ENCODE measurements around the gene KRT28. TPM values are rescaled to one million over a fixed set of nuclear protein-coding genes. Genes with fewer than 3 reads are reported as not detected.

The KRT28 gene
- total and polyA plus RNA-seq, 2 of the 13 experiments (the other 11 are each of a cell fraction or from before 2014, with no cell fraction given), result not detected

DNA sequence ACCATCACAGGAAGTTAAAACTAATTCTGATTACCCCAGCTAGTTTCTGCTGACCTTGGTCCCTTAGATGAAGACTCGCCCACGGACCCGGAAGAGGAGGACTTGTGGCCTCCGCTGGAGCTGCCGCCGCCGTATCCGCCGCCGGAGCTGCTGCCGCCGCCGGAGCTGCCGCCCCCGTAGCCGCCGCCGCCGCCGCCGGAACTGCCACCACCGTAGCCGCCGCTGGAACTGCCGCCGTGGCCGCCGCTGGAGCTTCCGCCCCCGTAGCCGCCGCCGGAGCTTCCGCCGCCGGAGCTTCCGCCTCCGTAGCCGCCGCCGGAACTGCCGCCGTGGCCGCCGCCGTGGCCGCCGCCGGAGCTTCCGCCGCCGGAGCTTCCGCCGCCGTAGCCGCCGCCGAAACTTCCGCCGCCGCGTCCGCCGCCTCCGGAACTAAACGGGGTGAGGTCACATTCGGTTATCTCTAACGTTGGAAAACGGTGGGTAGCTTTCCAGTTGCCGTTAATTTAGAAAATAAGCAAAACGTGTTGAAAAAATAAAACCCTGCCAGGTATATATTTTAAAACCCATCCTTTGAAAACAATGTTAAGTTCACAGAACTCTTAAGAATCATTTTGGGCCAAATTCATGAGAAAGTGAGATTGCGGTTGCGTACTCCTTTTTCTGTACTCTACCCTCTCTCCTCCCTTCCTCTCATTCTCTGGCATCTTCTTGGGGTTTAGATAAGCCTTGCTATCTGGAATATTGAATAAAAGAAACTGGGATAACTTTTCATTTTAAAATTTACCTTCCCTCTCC, 19.2 kb upstream of the KRT28 start (continued):
- TF ChIP-seq, protein P1, sequence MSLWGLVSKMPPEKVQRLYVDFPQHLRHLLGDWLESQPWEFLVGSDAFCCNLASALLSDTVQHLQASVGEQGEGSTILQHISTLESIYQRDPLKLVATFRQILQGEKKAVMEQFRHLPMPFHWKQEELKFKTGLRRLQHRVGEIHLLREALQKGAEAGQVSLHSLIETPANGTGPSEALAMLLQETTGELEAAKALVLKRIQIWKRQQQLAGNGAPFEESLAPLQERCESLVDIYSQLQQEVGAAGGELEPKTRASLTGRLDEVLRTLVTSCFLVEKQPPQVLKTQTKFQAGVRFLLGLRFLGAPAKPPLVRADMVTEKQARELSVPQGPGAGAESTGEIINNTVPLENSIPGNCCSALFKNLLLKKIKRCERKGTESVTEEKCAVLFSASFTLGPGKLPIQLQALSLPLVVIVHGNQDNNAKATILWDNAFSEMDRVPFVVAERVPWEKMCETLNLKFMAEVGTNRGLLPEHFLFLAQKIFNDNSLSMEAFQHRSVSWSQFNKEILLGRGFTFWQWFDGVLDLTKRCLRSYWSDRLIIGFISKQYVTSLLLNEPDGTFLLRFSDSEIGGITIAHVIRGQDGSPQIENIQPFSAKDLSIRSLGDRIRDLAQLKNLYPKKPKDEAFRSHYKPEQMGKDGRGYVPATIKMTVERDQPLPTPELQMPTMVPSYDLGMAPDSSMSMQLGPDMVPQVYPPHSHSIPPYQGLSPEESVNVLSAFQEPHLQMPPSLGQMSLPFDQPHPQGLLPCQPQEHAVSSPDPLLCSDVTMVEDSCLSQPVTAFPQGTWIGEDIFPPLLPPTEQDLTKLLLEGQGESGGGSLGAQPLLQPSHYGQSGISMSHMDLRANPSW (CRISPR knock-in tag; IDR thresholded peaks at IDR 0.05; ENCODE audit: borderline replicate concordance), result 0 out of 2 replicates have a peak, but pooled peaks have one; percentile 64
- TF ChIP-seq ZNF414 (CRISPR knock-in tag; IDR thresholded peaks at IDR 0.05) (no peak; the same call in 1 of the 2 replicates), MAZ (IDR thresholded peaks at IDR 0.05; ENCODE audit: borderline replicate concordance, low read depth, low read length) (no peak), MAZ (CRISPR knock-in tag; IDR thresholded peaks at IDR 0.05; ENCODE audit: low read depth) (peak; percentile 88), ZSCAN9 (CRISPR knock-in tag; IDR thresholded peaks at IDR 0.05; ENCODE audit: borderline replicate concordance) (no peak; the same call in 1 of the 2 replicates)

GRCh38 chr17:40818343-40818732, 18.6 kb upstream of the KRT28 start:
- WGBS (ENCODE audit: low lambda C conversion rate), result 17% methylated on average over 7 of the region's 7 CpGs
- POLR2A ChIA-PET, result interaction anchor here (0.7 to 2.4 kb wide), 20 partner anchors 9 to 873 kb away, joined by 3 to 24 read pairs (median 4); partner anchors contain the start of genes EIF1, KRT19 and SMARCE1

More at GRCh38 chr17:40818343-40818732, 18.6 kb upstream of the KRT28 start:
- CTCF ChIA-PET (ENCODE audit: low intra/inter-chr PET ratio, low total read pairs), result no interaction called here
- ATAC-seq (no peak), DNase-seq (ENCODE audit: low spot score) (no peak), FAIRE-seq (no peak)
- Histone ChIP-seq H3K9me3 (ENCODE audit: low read length) (no peaks in the 10 kb centered on the region), H3K27me3 (ENCODE audit: control insufficient read depth in 1 of 2, insufficient read depth in 2 of 2, low read length in 2 of 2) (no peaks in the 10 kb centered on the region; a peak in 1 of 5 replicates), H3K4me2 (ENCODE audit: low read depth, low read length) (peak overlapping the region; percentile 71), H3K79me2 (ENCODE audit: insufficient read depth, low read length) (peaks cover 20% of the 10 kb centered on the region), H2AFZ (ENCODE audit: low read length) (no peak overlapping the region), H3K4me3 (replicated peaks in 1 of 3; ENCODE audit: insufficient read depth in 1 of 3, low read depth in 2 of 3, low read length in 3 of 3) (peak overlapping the region; percentile 74 to 93 (median 81)), H3K9ac (ENCODE audit: insufficient read depth, low read depth, low read length) (peak overlapping the region; percentile 83), H4K20me1 (ENCODE audit: insufficient read depth, low read length) (no peaks in the 10 kb centered on the region), H3K4me1 (ENCODE audit: insufficient read depth, low read length) (peaks cover 33% of the 10 kb centered on the region), H3K27ac (ENCODE audit: extremely low read length, insufficient read depth, low read length) (peak overlapping the region; percentile 80), H3K36me3 (replicated peaks in 1 of 2; ENCODE audit: control insufficient read depth in 1 of 2, insufficient read depth in 2 of 2, low read length in 2 of 2) (peaks cover 4 to 7% of the 10 kb centered on the region in 2 experiments; a peak in 4 of 5 replicates)
- TSS peak; percentile 95 for BruUV-seq (replicated peaks)
- TF ChIP-seq ZNF138 (CRISPR knock-in tag; IDR thresholded peaks at IDR 0.05; ENCODE audit: low read depth) (no peak), PPARG (CRISPR knock-in tag; conservative IDR thresholded peaks at IDR 0.05) (peak; percentile 24; the same call in 1 of the 2 replicates), ZNF816 (CRISPR knock-in tag; IDR thresholded peaks at IDR 0.05; ENCODE audit: borderline replicate concordance) (peak; percentile 61; the same call in 1 of the 2 replicates)
- intact Hi-C loops (cut with micrococcal nuclease; ENCODE audit: unreplicated experiment) (no loop called here), in situ Hi-C loops (cut with HindIII; ENCODE audit: extremely low pct_ligation_motif_present, low pct_unique_long_range_greater_than_20kb) (no loop called here)
